SW 1271 (cell line): ENCODE results near the gene BEST1.
"Not testable (repeated sequence)": the region's sequence is repeated elsewhere in the genome, so short reads cannot be mapped to it uniquely, and the experiment has no call there.

Experiments
- DNase-seq, 2 experiments: peaks; one replicate each; lab custom pipeline; 2025; lab: John Stamatoyannopoulos, UW

The BEST1 gene

DNA sequence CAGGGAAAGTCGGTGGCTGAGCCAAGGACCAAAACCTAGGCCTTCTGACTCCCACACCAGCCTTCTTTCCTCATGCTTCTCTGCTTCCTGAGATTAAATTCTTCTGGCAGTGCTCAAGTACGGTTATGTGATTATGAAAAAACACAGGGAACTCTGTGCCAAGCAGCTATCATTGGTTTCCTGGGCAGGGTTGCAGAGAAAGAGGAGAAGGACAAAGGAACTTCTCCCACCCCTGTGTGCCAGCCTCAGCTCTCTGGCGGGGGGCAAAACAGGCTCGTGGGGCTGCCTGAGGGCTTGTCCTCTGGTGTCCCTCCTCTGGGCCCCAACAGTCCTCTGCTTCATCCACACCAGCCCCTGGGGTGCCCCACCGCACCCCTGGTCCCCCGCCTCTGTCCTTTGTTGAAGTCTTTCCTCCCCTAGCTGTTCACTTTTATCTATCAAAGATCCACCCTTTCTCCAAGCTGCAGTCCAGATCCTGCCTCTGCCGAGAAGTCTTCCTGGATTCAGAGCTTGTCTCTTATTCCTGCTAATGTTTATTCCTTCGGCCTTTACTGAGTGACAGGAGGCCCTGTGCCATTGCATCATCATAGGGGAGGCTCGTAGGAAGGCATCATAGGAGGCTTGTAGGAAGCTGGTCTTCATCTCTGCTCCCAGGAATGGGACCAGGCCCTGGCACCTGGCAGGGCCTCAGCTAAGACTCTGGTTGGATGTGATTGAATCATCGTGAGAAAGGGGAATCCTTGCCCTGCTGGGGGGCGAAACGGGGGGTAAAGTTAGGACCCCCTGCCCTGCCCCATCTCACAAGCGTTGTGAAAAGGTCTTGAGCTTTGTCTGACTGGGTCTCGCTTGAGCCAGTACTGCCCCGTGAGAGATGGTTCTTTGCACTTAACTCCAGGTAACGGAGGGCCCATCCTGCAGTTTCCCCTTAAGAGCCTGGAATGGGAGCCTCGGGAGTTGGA lies 28.8 kb downstream of the BEST1 start:
- DNase-seq, result no peak

DNA sequence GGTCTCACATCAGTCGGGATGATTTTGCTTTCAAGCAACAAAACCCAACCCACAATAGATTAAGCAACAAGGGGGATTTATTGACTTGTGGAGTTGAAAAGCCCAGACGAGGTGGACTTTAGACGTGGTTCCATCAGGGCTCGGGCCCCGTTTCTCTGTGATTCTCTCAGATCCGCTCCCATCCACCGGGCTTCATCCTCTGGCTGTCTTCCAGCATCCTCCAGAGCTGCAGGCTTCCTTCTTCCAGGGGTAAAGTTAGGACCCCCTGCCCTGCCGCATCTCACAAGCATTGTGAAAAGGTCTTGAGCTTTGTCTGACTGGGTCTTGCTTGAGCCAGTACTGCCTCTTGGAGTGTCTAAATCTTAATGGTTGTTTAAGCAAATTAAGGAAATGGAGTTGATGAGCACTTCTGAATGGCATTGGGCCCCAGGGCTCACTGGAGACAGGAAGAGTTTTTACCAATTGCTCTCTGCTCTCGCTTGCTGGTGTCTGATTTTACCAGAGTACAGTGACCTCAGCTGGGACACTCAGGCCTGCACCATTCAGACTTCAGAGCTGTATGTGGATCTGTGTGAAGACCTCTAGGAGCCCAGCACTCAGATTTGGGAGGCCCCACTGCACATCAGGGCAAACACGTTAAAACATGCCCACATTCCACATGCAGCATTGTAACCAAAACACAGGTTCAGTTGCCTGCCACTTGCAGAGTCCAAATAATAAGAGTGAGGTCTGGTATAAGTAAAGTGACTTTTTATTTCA lies 30.8 kb downstream of the BEST1 start:
- DNase-seq, result no peak

DNA sequence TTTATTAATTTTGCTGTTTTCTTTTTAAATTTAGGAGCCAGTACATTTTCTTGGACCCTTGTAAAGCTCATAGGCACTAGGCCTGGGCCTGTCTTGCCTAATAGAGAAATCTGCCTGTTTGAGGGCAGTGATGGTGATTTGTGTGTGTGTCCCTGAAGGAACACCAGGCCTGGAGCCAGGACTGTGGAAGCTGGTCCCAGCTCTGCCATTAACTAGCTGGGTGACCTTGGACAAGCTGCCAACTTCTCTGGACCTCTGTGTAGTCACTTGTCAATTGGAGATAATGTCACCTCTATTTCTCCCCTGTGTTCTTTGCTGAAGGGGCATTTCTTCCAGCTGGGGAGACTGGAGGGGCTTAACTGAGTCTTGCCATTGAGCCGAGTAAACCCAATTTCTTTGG lies 33.3 kb downstream of the BEST1 start:
- DNase-seq, result no peak

DNA sequence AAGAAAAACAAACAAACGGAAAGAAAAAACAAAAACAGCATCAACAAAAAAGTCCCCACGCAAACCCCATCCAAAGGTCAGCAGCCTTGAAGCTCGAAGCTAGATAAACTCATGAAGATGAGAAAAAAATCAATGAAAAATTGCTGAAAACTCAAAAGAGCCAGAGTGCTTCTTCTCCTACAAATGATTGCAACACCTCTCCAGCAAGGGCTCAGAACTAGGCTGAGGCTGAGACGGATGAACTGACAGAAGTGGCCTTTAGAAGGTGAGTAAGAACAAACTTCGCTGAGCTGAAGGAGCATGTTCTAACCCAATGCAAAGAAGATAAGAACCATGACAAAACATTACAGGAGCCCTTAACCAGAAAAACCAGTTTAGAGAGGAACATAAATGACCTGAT lies 35.7 kb downstream of the BEST1 start:
- DNase-seq, result no peak

DNA sequence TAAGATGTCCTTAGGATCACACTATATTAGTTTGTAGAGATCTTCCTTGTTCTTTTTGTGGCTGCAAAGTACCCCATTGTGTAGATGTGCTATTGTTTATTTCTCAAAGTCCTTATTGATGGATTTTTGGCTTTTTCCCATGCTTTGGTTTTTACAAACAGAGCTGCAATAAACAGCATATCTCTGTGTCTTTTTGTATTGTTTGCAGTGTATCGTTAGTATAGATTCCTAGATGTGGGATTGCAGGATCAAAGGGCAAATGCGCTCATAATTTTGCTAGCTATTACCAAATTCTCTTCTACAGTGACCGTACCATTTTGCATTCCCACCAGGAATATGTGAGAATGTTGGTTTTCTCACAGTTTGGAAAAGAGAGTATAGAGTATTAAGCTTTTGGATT lies 44.8 kb downstream of the BEST1 start:
- no peak for DNase-seq

DNA sequence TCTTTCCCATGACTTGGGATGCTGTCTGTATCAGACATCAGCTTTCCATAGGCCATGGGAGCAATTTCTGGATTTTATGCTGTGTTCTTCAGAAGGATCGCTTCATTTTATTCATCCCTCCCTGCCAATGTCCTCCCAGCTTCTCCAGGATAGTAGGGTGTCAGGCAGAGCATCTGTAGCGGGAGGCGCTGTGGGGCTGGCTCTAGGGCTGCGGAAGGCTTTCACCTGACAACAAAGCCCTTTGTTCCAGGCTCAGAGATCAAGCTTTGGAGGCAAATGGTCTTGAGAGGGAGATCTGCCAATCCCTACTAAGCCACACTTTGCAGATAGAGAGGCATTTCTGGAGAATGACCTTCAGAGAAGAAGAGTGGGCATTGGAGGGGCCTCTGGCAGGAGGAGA lies 46.8 kb downstream of the BEST1 start:
- no peak for DNase-seq

DNA sequence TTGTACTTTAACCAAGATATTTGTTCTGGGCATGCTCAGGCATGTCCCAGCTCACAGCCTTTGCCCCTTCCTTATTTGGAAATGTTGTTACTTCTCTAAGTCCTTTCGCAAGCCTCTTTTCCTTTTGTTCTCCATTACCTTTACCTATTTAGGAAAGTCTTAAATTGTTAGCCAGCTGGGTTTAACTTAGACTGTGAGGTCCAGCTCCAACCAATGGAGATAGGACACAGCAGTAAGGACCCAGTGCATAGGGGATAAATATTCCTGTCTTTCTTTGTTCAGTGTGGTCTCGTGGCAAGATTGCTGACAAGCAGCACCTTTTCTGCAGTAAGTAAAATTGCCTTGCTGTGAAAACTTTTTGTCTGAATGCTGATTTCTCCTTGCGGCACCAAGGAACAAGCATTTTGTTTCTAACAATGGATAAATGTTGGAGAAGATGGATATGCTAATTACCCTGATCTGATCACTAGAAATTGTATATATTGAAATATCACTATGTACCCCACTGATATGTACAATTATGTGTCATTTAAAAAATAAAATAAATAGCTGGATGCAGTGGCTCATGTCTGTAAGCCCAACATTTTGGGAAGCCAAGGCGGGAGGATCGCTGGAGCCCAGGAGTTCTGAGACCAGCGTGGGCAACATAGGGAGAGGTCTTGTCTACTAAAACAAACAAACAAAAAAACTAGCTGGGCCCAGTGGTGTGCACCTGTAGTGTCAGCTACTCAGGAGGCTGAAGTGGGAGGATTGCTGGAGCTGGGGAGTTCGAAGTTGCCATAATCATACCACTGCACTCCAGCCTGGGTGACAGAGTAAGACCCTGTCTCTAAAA lies 49.2 kb downstream of the BEST1 start:
- no peak for DNase-seq

DNA sequence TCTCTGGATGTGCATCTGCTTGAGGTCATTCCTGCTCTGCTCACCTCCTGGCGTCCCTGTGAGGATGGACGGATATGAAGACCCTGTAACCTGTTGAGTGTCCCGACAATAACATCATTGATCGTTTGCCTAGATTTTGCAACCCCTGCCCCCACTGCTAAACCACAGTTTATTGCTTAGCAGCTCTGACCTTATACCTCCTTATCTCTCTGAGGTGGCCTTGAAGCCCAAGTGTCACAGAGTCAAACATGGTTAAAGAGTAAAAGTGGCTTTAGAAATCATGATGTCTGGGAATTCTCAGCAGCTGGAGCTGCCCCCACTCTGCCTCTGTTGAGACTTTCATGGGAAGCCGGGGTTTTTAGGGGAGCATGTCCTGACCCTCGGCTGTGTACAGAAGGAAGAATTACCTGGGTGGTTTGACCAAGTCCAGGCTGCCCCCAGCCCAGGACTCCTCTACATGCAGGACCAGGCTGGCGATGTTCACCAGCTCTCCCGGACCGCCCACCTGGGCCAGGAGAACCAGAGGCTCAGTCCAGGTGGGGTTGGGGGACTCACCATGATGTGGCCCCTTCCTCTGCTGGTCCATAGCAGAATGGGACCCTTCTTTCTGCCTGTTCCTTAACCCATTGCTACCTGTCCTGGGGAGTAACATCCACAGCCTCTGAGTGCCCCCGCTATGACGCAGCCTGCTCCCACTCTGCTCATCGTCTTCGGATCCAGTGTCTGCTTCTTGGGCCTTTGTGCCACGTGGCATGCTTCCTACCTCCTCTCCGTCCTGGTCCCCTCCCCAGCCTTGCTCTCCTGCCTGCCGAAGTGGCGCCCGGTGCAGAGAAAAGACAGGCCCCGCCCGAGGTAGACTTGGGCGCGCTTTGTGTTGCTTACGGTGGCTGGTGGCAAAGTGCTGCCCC lies 50.6 kb downstream of the BEST1 start:
- no peak for DNase-seq

DNA sequence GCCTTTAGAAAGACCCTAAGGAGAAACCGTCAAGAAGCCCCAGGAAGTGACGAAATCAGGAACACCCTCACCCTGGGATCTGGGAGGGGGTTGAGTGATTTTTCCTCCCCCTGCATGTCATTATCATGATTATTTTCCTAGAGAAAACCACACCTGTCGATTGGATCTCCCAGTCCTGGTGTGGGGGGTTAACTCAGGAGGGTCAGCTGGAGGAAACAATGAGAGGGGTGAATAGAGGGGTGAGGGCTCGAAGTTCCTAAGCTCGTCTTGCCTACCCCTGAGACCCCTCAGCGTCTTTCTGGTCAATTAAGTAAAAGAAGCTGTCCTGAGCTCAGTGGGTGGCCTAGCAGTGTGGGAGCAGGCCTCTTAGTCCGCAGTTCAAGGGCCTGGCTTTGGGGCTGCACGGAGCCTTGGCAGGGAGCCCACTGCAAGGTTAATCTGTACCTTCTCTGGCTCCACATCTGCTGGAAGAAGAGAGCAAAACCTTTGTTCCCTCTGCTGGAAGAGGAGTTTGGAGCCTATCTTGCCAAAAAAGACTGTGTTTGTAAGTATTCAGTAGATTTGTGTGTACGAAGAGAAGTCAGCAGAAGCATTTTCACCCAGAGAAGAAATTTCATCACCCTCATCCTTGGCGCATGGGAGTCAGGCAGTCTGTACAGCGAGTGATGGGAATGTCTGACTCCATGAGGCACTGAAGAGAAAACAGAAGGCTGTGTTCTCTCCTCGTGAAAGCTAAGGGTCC lies 51.5 kb downstream of the BEST1 start:
- no peak for DNase-seq

DNA sequence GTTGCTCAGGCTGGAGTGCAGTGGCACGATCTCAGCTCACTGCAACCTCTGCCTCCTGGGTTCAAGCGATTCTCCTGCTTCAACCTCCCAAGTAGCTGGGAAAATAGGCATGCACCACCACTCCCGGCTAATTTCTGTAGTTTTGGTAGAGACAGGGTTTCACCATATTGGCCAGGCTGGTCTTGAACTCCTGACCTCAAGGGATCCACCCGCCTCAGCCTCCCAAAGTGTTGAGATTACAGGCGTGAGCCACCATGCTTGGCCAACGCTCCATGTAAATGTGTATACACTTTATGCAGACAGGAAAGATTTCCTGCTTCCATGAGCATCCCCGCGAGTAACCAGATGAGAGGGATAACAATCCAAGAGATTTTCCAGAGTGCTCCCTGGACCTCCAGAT lies 52.1 kb downstream of the BEST1 start:
- not testable (repeated sequence) for DNase-seq

DNA sequence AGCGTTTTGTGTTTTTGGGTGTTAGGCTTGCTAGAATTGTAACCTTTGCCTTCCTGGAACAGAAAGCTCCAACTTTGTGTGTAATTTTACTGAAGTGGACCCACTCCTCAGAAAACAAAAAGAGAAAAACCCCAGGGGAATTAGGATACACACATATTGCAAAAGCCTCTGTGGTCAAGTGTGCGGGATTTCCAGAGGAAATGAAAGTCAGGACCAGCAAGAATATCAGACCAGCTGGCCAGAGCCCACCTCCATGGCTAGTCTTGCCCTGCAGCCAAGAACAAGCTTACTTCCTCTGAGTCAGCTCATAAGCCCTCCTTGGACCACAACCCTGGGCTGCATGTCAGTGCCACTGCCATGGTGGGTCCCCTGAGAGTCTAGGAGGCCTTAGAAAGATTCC lies 54.3 kb downstream of the BEST1 start:
- DNase-seq, result no peak

DNA sequence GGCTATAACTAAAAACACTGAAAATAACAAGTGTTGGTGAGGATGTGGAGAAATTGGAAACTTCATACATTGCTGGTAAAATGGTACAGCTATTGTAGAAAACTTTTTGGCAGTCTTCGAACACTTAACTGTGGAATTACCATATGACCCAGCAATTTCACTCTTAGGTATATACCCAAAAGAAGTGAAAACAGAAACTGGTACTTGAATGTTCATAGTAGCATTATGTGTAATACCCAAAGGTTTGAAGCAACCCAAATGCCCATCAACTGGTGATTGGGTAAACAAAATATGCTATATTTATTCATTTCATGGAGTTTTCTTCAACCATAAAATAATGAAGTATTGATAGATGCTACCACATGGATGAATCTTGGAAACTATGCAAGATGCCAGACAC lies 58.0 kb downstream of the BEST1 start:
- no peak for DNase-seq

DNA sequence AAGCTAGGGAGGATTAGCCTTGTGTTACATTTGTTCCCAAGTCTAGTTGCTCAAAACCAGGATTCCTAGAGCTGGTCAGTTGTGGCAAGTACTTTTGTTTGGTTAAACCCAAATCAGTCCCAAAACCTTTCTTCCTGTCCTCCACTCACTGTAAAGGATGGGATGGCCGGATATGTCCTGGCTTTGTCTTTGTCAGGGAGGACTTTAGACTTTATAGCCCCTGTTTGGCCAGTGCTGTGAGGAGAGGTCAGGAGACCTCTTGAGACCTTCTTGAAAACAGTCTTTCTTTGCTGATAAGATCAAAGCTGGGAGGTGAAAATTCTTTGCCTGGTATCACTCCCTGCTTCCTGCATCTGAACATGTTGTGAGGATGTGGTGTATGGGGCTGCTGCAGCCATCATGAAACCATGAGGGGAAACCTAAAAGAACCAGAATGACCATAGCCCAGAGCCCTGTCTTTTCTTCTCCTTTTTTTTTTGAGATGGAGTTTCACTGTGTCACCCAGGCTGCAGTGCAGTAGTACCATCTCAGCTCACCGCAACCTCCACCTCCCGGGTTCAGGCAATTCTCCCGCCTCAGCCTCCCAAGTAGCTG lies 60.9 kb downstream of the BEST1 start:
- no peak for DNase-seq

DNA sequence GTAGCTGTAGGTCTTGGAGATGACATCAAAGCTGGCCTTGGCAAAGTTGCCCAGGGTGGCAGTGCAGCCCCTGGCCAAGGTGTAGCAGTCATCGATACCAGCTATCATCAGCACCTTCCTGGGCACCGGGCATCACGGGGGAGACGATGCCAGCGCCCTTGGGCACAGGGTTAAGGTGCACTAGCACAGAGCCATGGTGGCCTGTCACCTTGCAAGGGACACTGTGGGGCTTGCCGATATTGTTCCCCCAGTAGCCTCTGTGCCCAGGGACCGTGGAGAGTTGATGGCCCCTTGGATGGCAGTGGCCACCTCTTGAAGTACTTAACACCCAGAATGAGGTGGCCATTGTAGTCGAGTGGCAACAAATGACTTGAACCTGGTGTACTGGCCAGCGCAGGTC lies 61.7 kb downstream of the BEST1 start:
- no peak for DNase-seq

DNA sequence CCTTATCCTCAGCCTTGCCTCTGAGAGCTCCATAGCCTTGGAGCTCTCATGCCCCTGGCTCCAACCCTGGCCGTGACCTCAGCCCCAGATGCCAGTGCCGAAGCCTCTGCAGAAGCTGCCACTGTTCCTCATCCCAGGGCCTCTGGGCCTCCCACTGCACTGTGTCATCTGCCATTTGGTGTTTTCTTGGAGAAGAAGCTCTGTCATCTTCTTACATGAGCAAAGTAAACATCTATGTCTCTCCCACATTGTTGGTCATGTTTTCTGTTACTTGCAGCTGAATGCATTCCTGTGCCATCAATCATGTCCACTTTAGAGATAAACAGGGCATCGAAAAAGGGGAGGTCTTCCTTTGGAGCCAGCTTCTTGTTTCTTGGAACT lies 62.3 kb downstream of the BEST1 start:
- no peak for DNase-seq

DNA sequence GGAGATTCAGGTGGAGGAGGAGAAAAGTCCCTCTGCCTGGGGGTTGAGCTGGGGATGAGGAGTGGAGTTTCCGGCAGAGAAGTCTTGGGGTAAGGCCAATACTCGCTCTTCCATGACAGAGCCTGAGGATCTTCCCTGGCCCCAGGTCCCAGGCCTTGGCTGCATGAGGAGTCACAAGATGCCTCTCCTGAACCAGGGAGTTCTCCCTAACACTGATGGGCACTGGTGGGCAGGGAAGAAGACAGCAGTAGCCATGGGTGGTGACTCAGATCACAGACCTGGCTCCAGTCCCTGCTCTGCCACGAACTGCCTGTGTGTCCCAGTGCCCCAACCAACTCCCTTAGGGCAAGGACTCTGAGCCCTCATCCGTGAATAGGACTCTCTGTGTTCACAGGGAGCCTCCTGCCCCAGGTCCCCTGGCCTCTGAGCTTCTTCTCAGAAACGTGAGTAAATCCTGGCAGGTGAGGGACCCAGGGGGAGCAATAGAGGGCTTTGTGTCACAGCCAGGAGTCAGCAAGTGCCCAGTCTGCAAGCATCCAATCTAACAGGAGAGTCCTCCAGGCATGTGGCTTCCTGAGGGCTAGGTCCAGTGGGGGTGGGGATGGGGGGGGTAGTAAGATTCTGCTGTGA lies 62.8 kb downstream of the BEST1 start:
- DNase-seq, result no peak
